Measurements from ENCODE around the gene VEGFB.

Gene VEGFB

GRCh38 chr11:64210301-64211020, 23.9 kb upstream of the VEGFB start:
- DNase-seq (ENCODE audit: low read depth, low spot score): no peak
- no peak overlapping the region for H3K27ac ChIP-seq

DNA sequence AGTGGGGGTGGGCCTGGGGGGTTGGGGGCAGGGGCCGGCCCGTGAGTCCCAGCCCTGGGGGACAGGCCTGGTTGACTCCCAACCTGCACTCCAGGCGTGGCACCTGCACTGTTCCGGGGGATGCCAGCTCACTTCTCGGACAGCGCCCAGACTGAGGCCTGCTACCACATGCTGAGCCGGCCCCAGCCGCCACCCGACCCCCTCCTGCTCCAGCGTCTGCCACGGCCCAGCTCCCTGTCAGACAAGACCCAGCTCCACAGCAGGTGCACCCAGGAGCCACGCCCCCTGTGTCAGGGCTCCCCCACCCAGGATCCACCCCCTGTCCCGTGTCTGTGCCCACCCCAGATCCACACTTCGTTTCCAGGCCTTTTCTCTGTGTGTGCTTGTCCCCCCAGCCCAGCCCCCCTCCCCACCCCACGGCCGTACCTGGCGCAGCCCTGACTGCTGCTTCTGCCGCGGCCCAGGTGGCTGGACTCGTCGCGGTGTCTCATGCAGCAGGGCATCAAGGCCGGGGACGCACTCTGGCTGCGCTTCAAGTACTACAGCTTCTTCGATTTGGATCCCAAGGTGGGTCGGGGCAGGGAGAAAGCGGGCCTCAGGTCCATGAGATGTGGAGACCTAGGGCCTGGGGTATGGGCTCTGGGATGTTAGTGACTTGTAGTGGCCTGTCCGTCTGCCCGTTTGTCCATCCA, 23.1 kb upstream of the VEGFB start:
- no peak overlapping the region for H3K27ac ChIP-seq
- DNase-seq (ENCODE audit: low read depth, low spot score): no peak

- H3K27ac ChIP-seq: no peak overlapping the region
- no peak for DNase-seq (ENCODE audit: low read depth, low spot score)
These were observed 17.5 kb upstream of the VEGFB start for GRCh38 chr11:64216879-64217278.

GRCh38 chr11:64218628-64219353, 15.6 kb upstream of the VEGFB start:
- no peak for DNase-seq (ENCODE audit: low read depth, low spot score)
- no peak overlapping the region for H3K27ac ChIP-seq

DNA sequence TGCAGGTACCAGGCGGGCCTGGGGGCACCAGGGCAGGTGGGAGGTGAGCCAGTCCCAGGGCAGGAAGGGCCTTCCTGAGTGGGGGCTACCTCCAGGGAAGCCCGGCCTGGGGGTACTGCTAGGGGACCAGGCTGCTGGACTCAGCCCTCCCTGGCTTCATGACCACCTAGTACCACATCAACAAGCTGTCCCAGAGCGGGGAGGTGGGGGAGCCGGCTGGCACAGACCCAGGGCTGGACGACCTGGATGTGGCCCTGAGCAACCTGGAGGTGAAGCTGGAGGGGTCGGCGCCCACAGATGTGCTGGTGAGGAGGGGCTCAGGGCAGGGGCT, 15.1 kb upstream of the VEGFB start:
- no peak for DNase-seq (ENCODE audit: low read depth, low spot score)
- H3K27ac ChIP-seq: no peak overlapping the region

DNA sequence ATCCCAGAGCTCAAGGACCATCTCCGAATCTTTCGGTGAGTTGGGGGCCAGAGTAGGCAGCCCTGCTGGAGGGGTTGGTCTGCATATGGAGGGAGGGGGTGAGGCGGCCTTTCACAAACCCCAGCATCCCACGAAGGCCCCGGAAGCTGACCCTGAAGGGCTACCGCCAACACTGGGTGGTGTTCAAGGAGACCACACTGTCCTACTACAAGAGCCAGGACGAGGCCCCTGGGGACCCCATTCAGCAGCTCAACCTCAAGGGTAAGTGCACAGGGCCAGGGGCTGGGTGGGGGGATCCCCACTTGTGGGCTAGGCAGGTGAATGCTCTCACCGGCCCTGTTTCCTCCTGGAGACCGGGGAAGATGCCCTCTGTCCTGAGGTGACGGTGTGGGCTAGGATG, 14.6 kb upstream of the VEGFB start:
- no peak overlapping the region for H3K27ac ChIP-seq
- no peak for DNase-seq (ENCODE audit: low read depth, low spot score)

- DNase-seq (ENCODE audit: low read depth, low spot score): no peak
- no peak overlapping the region for H3K27ac ChIP-seq
These were observed 14.1 kb upstream of the VEGFB start for GRCh38 chr11:64220271-64220670.

- no peak for DNase-seq (ENCODE audit: low read depth, low spot score)
- no peak overlapping the region for H3K27ac ChIP-seq
These were observed 13.6 kb upstream of the VEGFB start for GRCh38 chr11:64220798-64221197.

- no peak overlapping the region for H3K27ac ChIP-seq
- no peak for DNase-seq (ENCODE audit: low read depth, low spot score)
These were observed 11.8 kb upstream of the VEGFB start for GRCh38 chr11:64222651-64223000.

- DNase-seq (ENCODE audit: low read depth, low spot score): no peak
- H3K27ac ChIP-seq: peak overlapping the region; percentile 10
These were observed 11.3 kb upstream of the VEGFB start for GRCh38 chr11:64223001-64223651.

DNA sequence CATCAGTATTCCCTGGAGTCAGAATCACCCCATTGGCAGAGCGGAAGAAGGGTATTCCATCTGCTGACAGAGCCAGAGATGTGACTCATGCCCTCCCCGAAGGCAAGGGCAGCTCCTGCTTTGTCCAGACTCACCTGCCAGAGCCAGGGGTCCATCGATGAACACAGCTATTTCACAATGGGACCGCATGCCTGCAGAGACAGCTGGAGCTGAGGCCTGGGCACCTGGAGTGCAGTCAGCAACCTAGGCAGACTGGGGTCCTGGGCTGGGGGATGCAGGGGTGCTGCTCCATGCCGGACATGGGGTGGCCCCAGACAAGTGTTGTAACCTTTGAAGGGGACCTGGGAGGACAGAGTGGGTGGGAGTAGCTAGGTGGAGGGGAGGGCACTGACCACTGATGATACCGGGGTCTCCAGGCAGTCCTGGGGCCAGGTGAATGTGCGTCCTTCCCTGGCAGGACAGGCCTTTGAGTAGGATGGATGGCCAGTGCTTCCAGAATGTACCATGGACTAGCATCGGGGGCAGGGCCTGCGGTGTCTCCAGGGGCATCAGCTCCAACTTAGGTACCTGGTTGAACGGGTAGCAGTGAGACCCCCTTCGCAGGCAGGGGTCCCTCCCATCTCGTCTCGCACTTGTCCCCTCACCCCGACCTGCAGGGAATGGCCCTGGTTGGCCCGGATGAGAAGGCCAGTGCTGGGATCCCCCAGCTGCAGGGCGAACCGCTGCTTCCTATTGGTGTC, 10.1 kb upstream of the VEGFB start:
- DNase-seq (ENCODE audit: low read depth, low spot score): no peak
- peak overlapping the region; percentile 10 for H3K27ac ChIP-seq

- peak overlapping the region; percentile 66 for H3K27ac ChIP-seq
- no peak for DNase-seq (ENCODE audit: low read depth, low spot score)
These were observed 9.3 kb upstream of the VEGFB start for GRCh38 chr11:64224891-64225607.

- peak within 1 kb of the TSS; percentile 66 for H3K27ac ChIP-seq
- DNase-seq (ENCODE audit: low read depth, low spot score): no peak
These were observed 8.5 kb upstream of the VEGFB start, which contains the start of the genes NUDT22 and TRPT1 for GRCh38 chr11:64225608-64226506. NUDT22 (plus strand) TSS chr11:64226274; CDS start chr11:64226653, 379 bp downstream. TRPT1 (minus strand) TSS chr11:64226186; CDS start chr11:64225860, 326 bp downstream.

- no peak for DNase-seq (ENCODE audit: low read depth, low spot score)
These were observed 7.8 kb upstream of the VEGFB start for GRCh38 chr11:64226507-64227051.

GRCh38 chr11:64227405-64227956, 6.9 kb upstream of the VEGFB start:
- peak overlapping the region; percentile 66 for H3K27ac ChIP-seq
- no peak for DNase-seq (ENCODE audit: low read depth, low spot score)

More at GRCh38 chr11:64226507-64227051, 7.8 kb upstream of the VEGFB start:
- H3K27ac ChIP-seq: peak overlapping the region; percentile 66

GRCh38 chr11:64229090-64229743, 5.2 kb upstream of the VEGFB start:
- H3K27ac ChIP-seq: peak overlapping the region; percentile 34

DNA sequence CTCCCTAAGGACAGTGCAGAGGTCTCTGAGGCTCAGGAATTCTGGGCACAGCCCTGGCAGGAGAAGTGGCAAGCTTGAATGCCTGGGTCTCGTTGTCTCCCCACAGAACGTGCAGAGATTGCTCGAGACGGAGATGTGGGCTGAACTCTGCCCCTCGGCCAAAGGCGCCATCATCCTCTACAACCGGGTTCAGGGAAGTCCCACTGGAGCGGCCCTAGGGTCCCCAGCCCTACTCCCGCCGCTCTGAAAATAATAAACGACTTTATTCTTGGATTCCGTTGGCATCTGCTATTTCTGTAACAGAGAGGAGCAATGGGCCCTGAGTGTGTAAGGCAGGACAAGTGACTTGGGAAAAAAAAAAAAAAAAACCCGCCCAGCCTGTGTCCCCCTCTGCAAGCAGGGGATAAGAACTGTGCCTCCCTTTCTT, 4.6 kb upstream of the VEGFB start:
- H3K27ac ChIP-seq: peak overlapping the region; percentile 34
- DNase-seq (ENCODE audit: low read depth, low spot score): no peak

More at GRCh38 chr11:64229090-64229743, 5.2 kb upstream of the VEGFB start:
- DNase-seq (ENCODE audit: low read depth, low spot score): no peak
